T47D (cell line): Measurements from ENCODE around the gene TPMT.
"Not testable (repeated sequence)": the region's sequence is repeated elsewhere in the genome, so short reads cannot be mapped to it uniquely, and the experiment has no call there.

Experiments
- DNase-seq, 2 experiments: peaks; one replicate each; pipeline versions ENCODE4 v3.0.0 to v3.0.0-alpha.2; 2011 to 2012; ENCODE audit warnings: low read depth in 1 of 2, low spot score in 1 of 2
- JUND ChIP-seq: IDR thresholded peaks from 2 replicates; pipeline ENCODE4 v1.6.1; 2012; ENCODE audit warnings: low read depth
- in situ Hi-C: cut with HindIII; loops from 2 replicates; pipeline ENCODE4 v1.10.0; 2016; ENCODE audit warnings: low sequenced_read_pairs, low pct_unique_long_range_greater_than_20kb

The TPMT gene

GRCh38 chr6:18154507-18155149 lies at the start of gene TPMT:
TSS of gene TPMT (minus strand) at chr6:18155077. CDS start at chr6:18149127, 5,950 bp downstream.
- TF ChIP-seq JUND, result no peak
- no peak for DNase-seq
- in situ Hi-C loops, result no loop called here

- DNase-seq, result no peak
- TF ChIP-seq JUND, result no peak
- in situ Hi-C loops, result no loop called here
Measured at GRCh38 chr6:18203786-18204185, 48.9 kb upstream of the TPMT start.

- in situ Hi-C loops, result no loop called here
- no peak for DNase-seq
- TF ChIP-seq JUND, result no peak
Measured at GRCh38 chr6:18192026-18192425, 37.1 kb upstream of the TPMT start.

- no peak for TF ChIP-seq JUND
Measured at GRCh38 chr6:18189196-18189595, 34.3 kb upstream of the TPMT start.

GRCh38 chr6:18187701-18188100 lies 32.8 kb upstream of the TPMT start:
- no peak for DNase-seq
- TF ChIP-seq JUND, result no peak
- in situ Hi-C loops, result no loop called here

More at GRCh38 chr6:18189196-18189595, 34.3 kb upstream of the TPMT start:
- DNase-seq, result no peak
- in situ Hi-C loops, result no loop called here

- in situ Hi-C loops, result no loop called here
- no peak for DNase-seq
- no peak for TF ChIP-seq JUND
Measured at GRCh38 chr6:18186540-18187250, 31.8 kb upstream of the TPMT start.

GRCh38 chr6:18186033-18186432 lies 31.2 kb upstream of the TPMT start:
- in situ Hi-C loops, result no loop called here
- no peak for TF ChIP-seq JUND
- DNase-seq, result peak in 1 of 2 experiments; percentile 18

- in situ Hi-C loops, result no loop called here
- no peak for TF ChIP-seq JUND
- DNase-seq, result no peak
Measured at GRCh38 chr6:18185624-18186023, 30.7 kb upstream of the TPMT start.

- in situ Hi-C loops, result no loop called here
- DNase-seq, result no peak
- TF ChIP-seq JUND, result no peak
Measured at GRCh38 chr6:18183766-18184165, 28.9 kb upstream of the TPMT start.

- in situ Hi-C loops, result no loop called here
- DNase-seq, result no peak
- no peak for TF ChIP-seq JUND
Measured at GRCh38 chr6:18182568-18182967, 27.7 kb upstream of the TPMT start.

- in situ Hi-C loops, result no loop called here
- no peak for TF ChIP-seq JUND
Measured at GRCh38 chr6:18179770-18180356, 25.0 kb upstream of the TPMT start.

GRCh38 chr6:18178960-18179615 lies 24.2 kb upstream of the TPMT start:
- in situ Hi-C loops, result no loop called here
- no peak for DNase-seq
- TF ChIP-seq JUND, result no peak

More at GRCh38 chr6:18179770-18180356, 25.0 kb upstream of the TPMT start:
- DNase-seq, result no peak

- DNase-seq, result peak in 1 of 2 experiments; percentile 19
- in situ Hi-C loops, result no loop called here
- no peak for TF ChIP-seq JUND
Measured at GRCh38 chr6:18177286-18177965, 22.5 kb upstream of the TPMT start.

GRCh38 chr6:18176198-18176597 lies 21.3 kb upstream of the TPMT start:
- in situ Hi-C loops, DNase-seq: not testable (repeated sequence)
